ENCODE data around the gene PLEKHG5.

DNA sequence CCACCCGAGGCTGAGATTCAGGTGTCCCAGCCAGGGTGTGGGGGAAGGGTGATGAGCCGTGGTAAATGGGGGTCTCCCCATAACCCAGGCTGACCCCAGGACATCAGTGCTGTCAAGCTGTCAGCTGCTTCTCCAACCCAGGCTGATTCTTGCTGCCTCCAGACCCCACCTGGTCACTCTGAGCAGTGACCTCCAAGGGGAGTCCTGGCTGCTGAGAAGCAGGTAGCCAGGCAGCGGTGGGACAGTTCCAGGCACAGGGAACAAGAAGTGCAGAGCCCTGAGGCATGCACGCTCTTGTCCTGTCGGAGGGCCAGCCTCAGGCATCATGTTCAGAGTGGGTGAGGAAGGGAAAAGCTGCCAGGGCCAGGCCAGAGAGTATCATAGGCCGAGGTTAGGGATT is 65.8 kb downstream of the PLEKHG5 start:
- TF ChIP-seq CTCF (IDR thresholded peaks at IDR 0.05) (no peak), EP300 (IDR thresholded peaks at IDR 0.05) (no peak), POLR2A (IDR thresholded peaks at IDR 0.05) (no peak)
